ENCODE data around the gene CX3CR1.

The CX3CR1 gene

DNA sequence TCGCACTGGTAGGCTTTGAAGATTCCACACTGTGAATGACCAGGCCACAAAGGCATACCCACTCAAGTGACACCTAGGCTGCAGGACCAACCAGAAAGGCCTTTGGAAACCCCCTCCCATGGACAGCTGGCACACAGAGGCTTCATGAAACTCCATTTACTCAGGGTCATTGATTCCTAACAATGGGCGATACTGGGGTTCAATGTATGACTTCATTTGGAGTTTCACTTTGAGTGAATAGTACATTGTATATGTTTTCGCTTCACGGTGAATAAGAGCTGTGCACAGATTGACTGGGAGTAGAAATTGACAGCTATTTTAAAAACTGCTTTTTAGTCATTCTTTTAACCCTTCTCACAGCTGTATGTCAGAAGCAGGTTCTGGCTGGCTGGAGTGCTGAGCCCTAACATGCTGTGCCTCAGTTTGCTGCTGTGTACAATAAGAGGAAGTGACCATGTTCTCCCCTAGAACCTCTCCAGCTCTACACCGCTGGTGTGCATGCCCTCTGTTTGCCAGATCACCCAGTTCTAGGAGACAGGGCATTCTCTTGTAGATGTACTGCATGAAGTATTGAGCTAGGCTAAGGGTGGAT lies 15.4 kb upstream of the CX3CR1 start:
- intact Hi-C loops (cut with DNase I; ENCODE audit: low total_unique reads) = no loop called here
- H3K36me3 ChIP-seq = no peaks in the 10 kb centered on the region
- H3K27me3 ChIP-seq = no peaks in the 10 kb centered on the region
- H3K4me3 ChIP-seq = no peak overlapping the region
- no peak for TF ChIP-seq CTCF (IDR thresholded peaks at IDR 0.05)
- DNase-seq = no peak
- no peak overlapping the region for H3K27ac ChIP-seq
- H3K9me3 ChIP-seq = peaks cover 0 to 9% (median 8%) of the 10 kb centered on the region in 3 donors
- no peaks in the 10 kb centered on the region for H3K4me1 ChIP-seq

- DNase-seq = no peak
- no peak overlapping the region for H3K27ac ChIP-seq
- peaks cover 0 to 9% (median 2%) of the 10 kb centered on the region in 3 donors for H3K9me3 ChIP-seq
- no peaks in the 10 kb centered on the region for H3K4me1 ChIP-seq
- H3K27me3 ChIP-seq = no peaks in the 10 kb centered on the region
- intact Hi-C loops (cut with DNase I; ENCODE audit: low total_unique reads) = loop anchor here (5.0 kb wide), 1 partner anchor 102 kb away; the partner anchor contains the start of gene XIRP1
- no peaks in the 10 kb centered on the region for H3K36me3 ChIP-seq
- no peak overlapping the region for H3K4me3 ChIP-seq
- no peak for TF ChIP-seq CTCF (IDR thresholded peaks at IDR 0.05)
These were observed 14.8 kb upstream of the CX3CR1 start for GRCh38 chr3:39294446-39295183.

GRCh38 chr3:39292961-39293360 lies 13.1 kb upstream of the CX3CR1 start:
- Histone ChIP-seq H3K27ac (no peak overlapping the region), H3K4me1 (no peaks in the 10 kb centered on the region), H3K9me3 (no peaks in the 10 kb centered on the region), H3K36me3 (no peaks in the 10 kb centered on the region), H3K4me3 (no peak overlapping the region), H3K27me3 (no peaks in the 10 kb centered on the region)
- intact Hi-C loops (cut with DNase I; ENCODE audit: low total_unique reads) = loop anchor here (2.0 to 5.0 kb wide), 2 partner anchors 101 to 168 kb away; partner anchors contain the start of gene XIRP1
- DNase-seq = no peak
- no peak for TF ChIP-seq CTCF (IDR thresholded peaks at IDR 0.05)

DNA sequence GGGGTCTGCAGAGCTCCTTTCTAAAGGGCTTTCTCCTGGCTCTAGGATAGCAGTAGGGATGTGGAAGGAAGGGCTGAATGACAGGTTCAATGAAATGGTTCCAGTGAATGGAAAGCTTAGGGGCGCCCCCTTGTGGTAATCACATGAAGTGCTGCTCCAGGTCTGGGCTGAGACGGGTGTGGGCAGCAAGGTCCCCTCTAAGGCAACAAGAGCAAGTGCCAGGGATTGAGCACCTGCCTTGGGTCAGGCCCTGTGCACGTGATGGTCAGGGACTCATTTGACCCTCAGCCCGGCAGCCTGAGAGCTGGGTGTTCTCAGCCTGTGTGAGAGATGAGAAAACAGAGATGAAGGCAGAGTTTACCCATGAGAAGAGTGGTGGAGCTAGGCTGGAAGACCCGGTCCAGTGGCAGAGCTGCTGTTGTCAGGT lies 12.1 kb upstream of the CX3CR1 start:
- intact Hi-C loops (cut with DNase I; ENCODE audit: low total_unique reads) = loop anchor here (2.0 to 5.0 kb wide), 2 partner anchors 100 to 167 kb away; partner anchors contain the start of gene XIRP1
- H3K4me3 ChIP-seq = no peak overlapping the region
- peak; percentile 40 to 79 for DNase-seq
- no peak overlapping the region for H3K27ac ChIP-seq
- H3K27me3 ChIP-seq = no peaks in the 10 kb centered on the region
- peak; percentile 86 to 92 for TF ChIP-seq CTCF (IDR thresholded peaks at IDR 0.05)
- H3K36me3 ChIP-seq = no peaks in the 10 kb centered on the region
- no peaks in the 10 kb centered on the region for H3K9me3 ChIP-seq
- H3K4me1 ChIP-seq = no peaks in the 10 kb centered on the region

DNA sequence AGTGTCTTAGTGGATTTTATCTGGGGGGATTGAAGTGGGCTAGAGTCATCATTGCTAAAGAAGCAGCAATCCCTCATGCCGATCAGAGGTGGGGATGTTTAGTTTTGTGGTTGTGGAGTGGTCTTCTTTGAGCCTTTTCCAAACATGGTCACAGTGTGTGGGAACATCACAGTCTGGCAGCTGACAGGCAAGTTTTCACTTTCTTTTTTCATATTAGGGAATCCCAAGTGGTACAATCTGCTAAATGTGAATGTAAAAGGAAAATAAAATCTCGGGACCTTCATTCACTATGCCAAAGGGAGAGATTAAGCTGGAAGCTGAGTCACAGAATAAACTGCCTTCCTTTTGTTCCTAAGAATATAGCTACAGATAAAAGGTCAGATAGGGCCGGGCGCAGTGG lies 10.4 kb upstream of the CX3CR1 start:
- no peaks in the 10 kb centered on the region for H3K27me3 ChIP-seq
- no peak for TF ChIP-seq CTCF (IDR thresholded peaks at IDR 0.05)
- no peak overlapping the region for H3K4me3 ChIP-seq
- H3K4me1 ChIP-seq = no peaks in the 10 kb centered on the region
- intact Hi-C loops (cut with DNase I; ENCODE audit: low total_unique reads) = loop anchor here (5.0 kb wide), 1 partner anchor 98 kb away; the partner anchor contains the start of gene XIRP1
- H3K36me3 ChIP-seq = no peaks in the 10 kb centered on the region
- H3K9me3 ChIP-seq = no peaks in the 10 kb centered on the region
- no peak for DNase-seq
- H3K27ac ChIP-seq = peak overlapping the region in 1 of 2 donors; percentile 65

All from tibial artery (tissue), 4 donors.